SJCRH30 (cell line): ENCODE results near the gene FAIM2. TPM values are rescaled to one million over a fixed set of nuclear protein-coding genes. Genes with fewer than 3 reads are reported as not detected.

Source experiments
- DNase-seq, 2 experiments: peaks; one replicate each; pipeline ENCODE4 v3.0.0-alpha.2; 2015 to 2020
- H3K27ac ChIP-seq: fragments of 250-450 bp; sonication (Bioruptor Pico); 2 replicates; pipeline ENCODE4 v1.5.1; 2020; ENCODE audit warnings: mild to moderate bottlenecking, moderate library complexity
- H3K27me3 ChIP-seq: fragments of 250-450 bp; sonication (Bioruptor Pico); 2 replicates; pipeline ENCODE4 v1.5.1; 2020; ENCODE audit warnings: mild to moderate bottlenecking, moderate library complexity
- H3K36me3 ChIP-seq: fragments of 250-450 bp; sonication (Bioruptor Pico); 2 replicates; pipeline ENCODE4 v1.5.1; 2020; ENCODE audit warnings: mild to moderate bottlenecking, moderate library complexity
- H3K4me1 ChIP-seq: fragments of 250-450 bp; sonication (Bioruptor Pico); 2 replicates; pipeline ENCODE4 v1.5.1; 2020; ENCODE audit warnings: mild to moderate bottlenecking, moderate library complexity
- H3K4me3 ChIP-seq: fragments of 250-450 bp; sonication (Bioruptor Pico); 2 replicates; pipeline ENCODE4 v1.5.1; 2020; ENCODE audit warnings: mild to moderate bottlenecking, moderate library complexity
- H3K9me3 ChIP-seq: fragments of 250-450 bp; sonication (Bioruptor Pico); replicated peaks from 2 replicates; pipeline ENCODE4 v1.5.1; 2020; ENCODE audit warnings: mild to moderate bottlenecking, moderate library complexity
- total RNA-seq: library from RNA; depleted of rRNA; stranded (reverse); fragments of >200 nt; shearing (Covaris generic); gene quantifications from 2 replicates; pipeline ENCODE4 v1.2.3, GENCODE V29; 2014

Gene FAIM2
- total RNA-seq, 1 experiment from 2014 or later = 0.67 TPM

DNA sequence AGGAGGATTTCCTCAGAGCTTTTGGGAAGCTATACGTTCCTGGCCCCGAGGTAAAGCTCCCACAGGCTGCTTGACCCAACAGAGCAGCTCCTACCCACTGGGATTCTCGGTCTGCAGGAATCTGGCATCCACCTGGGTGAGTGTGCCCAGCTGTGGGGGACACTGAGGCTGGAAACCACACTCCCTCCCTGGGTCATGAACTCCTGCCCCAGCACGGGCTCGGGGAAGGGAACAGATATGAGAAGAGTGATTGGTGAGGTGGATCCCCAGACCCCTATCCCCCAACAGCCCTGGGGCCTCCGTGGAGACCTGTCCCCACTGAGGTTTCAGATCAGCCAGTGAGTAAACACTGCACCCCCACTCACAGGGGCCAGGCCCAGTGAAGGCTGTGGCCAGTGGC is 3.3 kb downstream of the FAIM2 start:
- DNase-seq = no peak
- Histone ChIP-seq H3K36me3 (no peaks in the 10 kb centered on the region), H3K27me3 (no peaks in the 10 kb centered on the region), H3K27ac (no peak overlapping the region), H3K4me3 (no peak overlapping the region), H3K4me1 (peaks cover 5% of the 10 kb centered on the region), H3K9me3 (no peaks in the 10 kb centered on the region)

GRCh38 chr12:49899921-49900320 is 3.8 kb downstream of the FAIM2 start:
- H3K36me3 ChIP-seq = no peaks in the 10 kb centered on the region
- no peaks in the 10 kb centered on the region for H3K9me3 ChIP-seq
- no peak overlapping the region for H3K4me3 ChIP-seq
- H3K4me1 ChIP-seq = peaks cover 5% of the 10 kb centered on the region
- no peaks in the 10 kb centered on the region for H3K27me3 ChIP-seq
- no peak overlapping the region for H3K27ac ChIP-seq
- no peak for DNase-seq

- no peak overlapping the region for H3K27ac ChIP-seq
- H3K36me3 ChIP-seq = no peaks in the 10 kb centered on the region
- no peaks in the 10 kb centered on the region for H3K27me3 ChIP-seq
Observed at GRCh38 chr12:49899286-49899843, 4.3 kb downstream of the FAIM2 start.

GRCh38 chr12:49897276-49897675 is 6.4 kb downstream of the FAIM2 start:
- Histone ChIP-seq H3K27me3 (no peaks in the 10 kb centered on the region), H3K4me3 (no peak overlapping the region), H3K36me3 (no peaks in the 10 kb centered on the region), H3K4me1 (no peaks in the 10 kb centered on the region), H3K9me3 (no peaks in the 10 kb centered on the region), H3K27ac (no peak overlapping the region)
- DNase-seq = no peak

More at GRCh38 chr12:49899286-49899843, 4.3 kb downstream of the FAIM2 start:
- H3K4me1 ChIP-seq = peaks cover 2% of the 10 kb centered on the region; the same call in 1 of the 2 replicates
- no peak for DNase-seq
- H3K9me3 ChIP-seq = no peaks in the 10 kb centered on the region
- H3K4me3 ChIP-seq = no peak overlapping the region

- Histone ChIP-seq H3K27ac (no peak overlapping the region), H3K36me3 (no peaks in the 10 kb centered on the region), H3K4me3 (no peak overlapping the region), H3K9me3 (no peaks in the 10 kb centered on the region), H3K27me3 (no peaks in the 10 kb centered on the region), H3K4me1 (no peaks in the 10 kb centered on the region)
- no peak for DNase-seq
Observed at GRCh38 chr12:49895773-49896172, 7.9 kb downstream of the FAIM2 start.

GRCh38 chr12:49894751-49895148 is 8.9 kb downstream of the FAIM2 start:
- H3K9me3 ChIP-seq = no peaks in the 10 kb centered on the region
- no peak overlapping the region for H3K4me3 ChIP-seq
- no peaks in the 10 kb centered on the region for H3K36me3 ChIP-seq
- no peaks in the 10 kb centered on the region for H3K4me1 ChIP-seq
- DNase-seq = no peak
- H3K27me3 ChIP-seq = no peaks in the 10 kb centered on the region
- no peak overlapping the region for H3K27ac ChIP-seq

- H3K4me1 ChIP-seq = no peaks in the 10 kb centered on the region
- no peaks in the 10 kb centered on the region for H3K36me3 ChIP-seq
- no peaks in the 10 kb centered on the region for H3K9me3 ChIP-seq
- no peaks in the 10 kb centered on the region for H3K27me3 ChIP-seq
- no peak for DNase-seq
- H3K27ac ChIP-seq = no peak overlapping the region
- H3K4me3 ChIP-seq = no peak overlapping the region
Observed at GRCh38 chr12:49893753-49894750, 9.6 kb downstream of the FAIM2 start.

DNA sequence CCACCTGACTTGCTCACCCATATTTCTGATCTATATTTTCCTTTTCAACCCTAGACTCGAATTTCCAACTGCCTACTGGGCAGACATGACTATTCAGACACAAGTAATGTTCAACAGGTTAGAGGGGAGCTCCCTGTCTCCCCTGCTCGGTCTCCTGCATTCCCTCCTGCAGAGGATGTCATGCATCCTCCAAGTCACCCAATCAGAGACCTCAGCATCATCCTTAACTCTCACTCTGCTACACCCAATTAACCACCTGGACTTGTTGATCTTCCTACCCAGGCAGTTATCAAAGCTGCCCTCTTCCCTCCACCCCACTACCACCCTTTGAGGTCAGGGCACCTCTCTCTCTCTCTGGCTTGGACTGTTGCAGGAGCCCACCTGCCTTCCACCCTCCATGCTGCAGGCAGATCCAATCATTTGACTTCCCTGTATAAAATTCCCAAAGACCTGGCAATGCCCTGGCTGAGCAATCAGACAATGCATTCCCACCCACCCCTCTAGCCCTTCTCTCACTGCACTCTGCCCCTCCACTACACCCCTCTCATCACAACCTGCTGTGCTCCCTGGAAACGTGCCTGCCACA is 10.9 kb downstream of the FAIM2 start:
- no peak overlapping the region for H3K4me3 ChIP-seq

GRCh38 chr12:49892084-49892731 is 11.5 kb downstream of the FAIM2 start:
- Histone ChIP-seq H3K4me3 (no peak overlapping the region), H3K27ac (no peak overlapping the region), H3K9me3 (no peaks in the 10 kb centered on the region), H3K27me3 (peaks cover 6% of the 10 kb centered on the region; the same call in 1 of the 2 replicates), H3K4me1 (no peaks in the 10 kb centered on the region), H3K36me3 (no peaks in the 10 kb centered on the region)
- DNase-seq = no peak

More for the DNA sequence above, 10.9 kb downstream of the FAIM2 start:
- H3K4me1 ChIP-seq = no peaks in the 10 kb centered on the region
- H3K27me3 ChIP-seq = no peaks in the 10 kb centered on the region; the same call in 1 of the 2 replicates
- H3K9me3 ChIP-seq = no peaks in the 10 kb centered on the region
- H3K27ac ChIP-seq = no peak overlapping the region
- DNase-seq = no peak
- no peaks in the 10 kb centered on the region for H3K36me3 ChIP-seq

DNA sequence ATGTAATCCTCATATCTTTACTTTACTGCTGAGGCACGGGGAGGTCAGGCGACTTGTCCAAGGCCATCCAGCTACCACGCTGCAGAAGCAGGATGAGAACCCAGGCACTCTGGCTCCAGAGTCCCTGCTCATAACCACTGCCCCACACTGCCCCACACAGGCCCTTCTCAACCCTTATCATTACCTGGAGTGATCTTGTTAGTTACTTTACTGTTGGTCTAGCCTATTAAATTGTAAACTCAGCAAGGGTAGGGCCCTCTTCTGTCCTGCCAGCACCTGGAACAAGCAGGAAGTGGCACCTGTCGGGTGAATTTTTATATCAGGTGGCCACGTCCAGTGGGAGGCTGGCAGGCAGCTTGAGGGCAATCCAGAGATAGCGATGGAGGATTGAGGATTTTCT is 12.2 kb downstream of the FAIM2 start:
- H3K9me3 ChIP-seq = no peaks in the 10 kb centered on the region
- no peaks in the 10 kb centered on the region for H3K4me1 ChIP-seq
- no peak overlapping the region for H3K27ac ChIP-seq
- H3K36me3 ChIP-seq = no peaks in the 10 kb centered on the region
- no peak overlapping the region for H3K4me3 ChIP-seq
- DNase-seq = no peak
- peaks cover 9% of the 10 kb centered on the region; the same call in 1 of the 2 replicates for H3K27me3 ChIP-seq

GRCh38 chr12:49891012-49891411 is 12.7 kb downstream of the FAIM2 start:
- peaks cover 10% of the 10 kb centered on the region; the same call in 1 of the 2 replicates for H3K27me3 ChIP-seq

DNA sequence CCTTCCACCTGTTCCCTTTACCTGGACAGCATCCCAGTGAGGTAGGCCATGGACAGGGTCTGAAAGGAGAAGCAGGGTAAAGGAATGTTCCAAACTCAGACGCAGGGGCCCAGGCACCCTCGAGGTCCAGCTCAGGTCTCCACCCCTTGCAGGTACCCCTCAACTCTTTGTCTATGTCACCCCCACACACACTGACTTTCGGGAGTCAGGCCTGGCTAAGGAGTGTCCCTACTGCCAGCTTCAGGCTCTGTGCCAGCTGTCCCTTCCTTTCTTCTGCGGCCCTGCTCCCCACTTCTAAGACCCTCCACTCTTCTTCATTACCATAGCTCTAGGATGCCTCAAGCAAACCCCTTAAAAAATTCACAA is 13.6 kb downstream of the FAIM2 start:
- H3K9me3 ChIP-seq = no peaks in the 10 kb centered on the region
- H3K27me3 ChIP-seq = peaks cover 17% of the 10 kb centered on the region; the same call in 1 of the 2 replicates
- no peaks in the 10 kb centered on the region for H3K4me1 ChIP-seq
- no peak overlapping the region for H3K4me3 ChIP-seq
- H3K27ac ChIP-seq = no peak overlapping the region
- no peaks in the 10 kb centered on the region for H3K36me3 ChIP-seq
- DNase-seq = no peak

More at GRCh38 chr12:49891012-49891411, 12.7 kb downstream of the FAIM2 start:
- Histone ChIP-seq H3K4me3 (no peak overlapping the region), H3K9me3 (no peaks in the 10 kb centered on the region), H3K36me3 (no peaks in the 10 kb centered on the region), H3K27ac (no peak overlapping the region), H3K4me1 (no peaks in the 10 kb centered on the region)
- no peak for DNase-seq

DNA sequence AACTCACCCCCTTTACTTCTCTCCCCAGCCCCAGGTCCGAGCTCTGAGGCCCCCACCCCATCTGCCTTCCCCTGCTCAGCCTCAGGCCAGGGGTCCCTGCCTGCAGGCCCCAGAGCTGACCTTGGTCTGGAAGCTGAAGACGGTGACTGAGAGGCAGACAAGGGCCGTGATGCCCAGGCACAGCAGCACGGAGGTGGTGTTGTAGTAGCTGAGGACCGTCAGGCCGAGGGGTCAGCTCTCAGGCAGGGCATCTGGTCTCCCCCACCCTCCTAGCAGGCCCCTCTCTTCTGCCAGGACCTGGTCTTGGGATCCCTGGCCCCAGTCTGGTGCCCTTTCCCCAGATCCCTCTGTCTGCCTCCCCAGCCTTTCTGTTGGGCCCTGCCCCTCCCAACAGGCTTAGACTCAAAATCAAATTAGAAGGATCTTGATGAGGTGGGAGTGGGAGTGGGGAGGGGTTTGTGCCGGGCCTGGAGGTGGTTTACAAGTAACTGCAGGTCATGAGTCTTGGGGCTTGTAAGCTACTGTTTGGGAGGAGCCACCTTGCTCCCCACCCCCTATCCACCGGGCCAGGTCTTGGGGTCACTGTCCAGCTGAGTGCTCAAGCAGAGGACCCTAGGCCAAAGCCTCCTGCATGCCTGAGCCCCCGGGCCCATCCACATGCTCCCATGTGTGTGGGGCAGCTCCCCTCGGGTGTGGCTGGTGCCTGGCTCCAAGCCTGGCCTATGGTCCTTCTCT is 14.2 kb downstream of the FAIM2 start:
- Histone ChIP-seq H3K36me3 (no peaks in the 10 kb centered on the region), H3K4me3 (no peak overlapping the region), H3K27me3 (peaks cover 17% of the 10 kb centered on the region; the same call in 1 of the 2 replicates), H3K27ac (no peak overlapping the region), H3K9me3 (no peaks in the 10 kb centered on the region), H3K4me1 (no peaks in the 10 kb centered on the region)
- DNase-seq = no peak
